Calu3 (cell line): ENCODE data around the gene WARS2. TPM values are rescaled to one million over a fixed set of nuclear protein-coding genes. Genes with fewer than 3 reads are reported as not detected.

Experiments
- BruUV-seq: library from RNA; stranded (reverse); fragments of 400-500 nt; replicated peaks from 2 replicates; lab custom pipeline; 2021; lab: Mats Ljungman, UMichigan
- CTCF ChIA-PET: fragments of 300-600 bp; sonication (Branson Sonifier 250); formaldehyde crosslinking; loops from one replicate; lab custom pipeline; 2022; ENCODE audit warnings: antibody characterized with exemption; lab: Charles Lee
- DNase-seq: peaks from one replicate; pipeline ENCODE4 v3.0.0; 2022
- H3K27ac Mint-ChIP-seq: one replicate; pipeline ENCODE4 v1.8.0; 2022; ENCODE audit warnings: mixed read lengths; ENCODE audit not compliant: unreplicated experiment
- H3K27me3 Mint-ChIP-seq: one replicate; pipeline ENCODE4 v1.8.0; 2022; ENCODE audit warnings: mixed read lengths; ENCODE audit not compliant: unreplicated experiment
- H3K36me3 Mint-ChIP-seq: one replicate; pipeline ENCODE4 v1.8.0; 2022; ENCODE audit warnings: mild to moderate bottlenecking, moderate library complexity, mixed read lengths; ENCODE audit not compliant: insufficient read depth, unreplicated experiment
- H3K4me1 Mint-ChIP-seq: one replicate; pipeline ENCODE4 v1.8.0; 2022; ENCODE audit warnings: mild to moderate bottlenecking, low read depth, mixed read lengths; ENCODE audit not compliant: unreplicated experiment
- H3K4me3 Mint-ChIP-seq: one replicate; pipeline ENCODE4 v1.8.0; 2022; ENCODE audit warnings: mild to moderate bottlenecking, low read depth, moderate library complexity, mixed read lengths; ENCODE audit not compliant: unreplicated experiment
- H3K9me3 Mint-ChIP-seq: one replicate; pipeline ENCODE4 v1.8.0; 2022; ENCODE audit warnings: low read depth, mixed read lengths; ENCODE audit not compliant: unreplicated experiment
- CTCF ChIP-seq: fragments of 200-600 bp; IDR thresholded peaks from one replicate; pipeline ENCODE4 v1.8.0; 2022; ENCODE audit warnings: antibody characterized with exemption; ENCODE audit not compliant: unreplicated experiment
- intact Hi-C: fragments of 100-400 bp; cut with micrococcal nuclease; formaldehyde crosslinking; loops from one replicate; pipeline ENCODE4 v1.10.0; 2022; ENCODE audit not compliant: unreplicated experiment
- total RNA-seq: library from RNA; stranded (reverse); gene quantifications from 2 replicates; pipeline ENCODE4 v1.2.3, GENCODE V29; 2022

Gene WARS2
- total RNA-seq, 1 experiment from 2014 or later = 7.8 TPM

DNA sequence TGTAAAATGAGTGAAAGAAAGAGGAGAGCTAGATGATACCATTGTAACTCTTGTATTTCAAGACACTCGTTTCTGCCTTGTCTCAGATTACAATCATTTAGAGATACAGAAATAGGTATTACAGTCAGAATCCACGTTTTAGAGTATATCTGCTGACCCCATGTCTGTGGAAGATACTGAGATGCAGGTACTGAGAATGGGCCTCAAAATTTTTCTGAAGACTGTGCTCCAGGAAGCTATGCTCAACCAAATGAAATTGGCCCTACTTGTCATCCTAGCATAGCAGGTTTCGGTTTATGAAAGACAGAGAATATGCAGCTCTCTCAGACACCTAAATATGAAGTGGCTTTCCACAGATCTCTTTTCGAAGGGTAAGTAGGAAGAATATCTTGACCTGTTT is 6.0 kb upstream of the WARS2 start:
- BruUV-seq = no TSS peak
- Mint-ChIP-seq H3K4me3 (no peak overlapping the region), H3K9me3 (no peaks in the 10 kb centered on the region), H3K4me1 (peaks cover 8% of the 10 kb centered on the region), H3K27me3 (no peaks in the 10 kb centered on the region), H3K27ac (no peak overlapping the region), H3K36me3 (no peaks in the 10 kb centered on the region)
- DNase-seq = no peak
- CTCF ChIA-PET = no interaction called here
- no peak for TF ChIP-seq CTCF
- intact Hi-C loops = no loop called here

- no peak overlapping the region for H3K27ac Mint-ChIP-seq
- H3K4me3 Mint-ChIP-seq = no peak overlapping the region
- no peaks in the 10 kb centered on the region for H3K36me3 Mint-ChIP-seq
- DNase-seq = no peak
- H3K27me3 Mint-ChIP-seq = no peaks in the 10 kb centered on the region
- CTCF ChIA-PET = no interaction called here
- H3K9me3 Mint-ChIP-seq = no peaks in the 10 kb centered on the region
- peaks cover 10% of the 10 kb centered on the region for H3K4me1 Mint-ChIP-seq
- intact Hi-C loops = loop anchor here (5.0 kb wide), 1 partner anchor 132 kb away; no protein-coding TSS in a partner anchor
- no TSS peak for BruUV-seq
- TF ChIP-seq CTCF = no peak
Measured at GRCh38 chr1:119144813-119145212, 4.4 kb upstream of the WARS2 start.

GRCh38 chr1:119143706-119144105 is 3.3 kb upstream of the WARS2 start:
- no peaks in the 10 kb centered on the region for H3K36me3 Mint-ChIP-seq
- no peak for DNase-seq
- H3K4me3 Mint-ChIP-seq = no peak overlapping the region
- peaks cover 10% of the 10 kb centered on the region for H3K4me1 Mint-ChIP-seq
- no peaks in the 10 kb centered on the region for H3K9me3 Mint-ChIP-seq
- TF ChIP-seq CTCF = no peak
- CTCF ChIA-PET = no interaction called here
- intact Hi-C loops = loop anchor here (5.0 kb wide), 1 partner anchor 134 kb away; no protein-coding TSS in a partner anchor
- no TSS peak for BruUV-seq
- H3K27ac Mint-ChIP-seq = no peak overlapping the region
- no peaks in the 10 kb centered on the region for H3K27me3 Mint-ChIP-seq

DNA sequence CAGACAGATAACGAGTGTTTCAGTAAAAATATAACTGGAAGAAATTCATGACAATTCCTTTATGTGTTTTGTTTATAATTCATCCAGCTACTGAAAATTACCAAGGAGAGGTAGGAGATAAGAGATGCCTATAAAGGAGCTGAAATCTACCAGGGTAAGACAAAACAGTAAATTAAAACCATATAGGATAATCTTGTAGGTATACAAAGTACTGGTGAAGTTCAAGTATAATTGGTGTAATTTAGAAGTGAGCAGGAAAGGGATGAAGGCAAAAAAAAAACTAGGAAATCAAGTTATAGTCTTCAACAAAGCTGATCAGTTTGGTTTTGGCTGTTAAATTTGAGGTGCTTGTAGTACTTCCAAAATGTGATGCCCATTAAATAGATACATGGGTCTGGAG is 1.2 kb upstream of the WARS2 start:
- no peaks in the 10 kb centered on the region for H3K36me3 Mint-ChIP-seq
- BruUV-seq = no TSS peak
- no peaks in the 10 kb centered on the region for H3K27me3 Mint-ChIP-seq
- intact Hi-C loops = loop anchor here (5.0 kb wide), 1 partner anchor 136 kb away; no protein-coding TSS in a partner anchor
- no peak overlapping the region for H3K27ac Mint-ChIP-seq
- H3K9me3 Mint-ChIP-seq = no peaks in the 10 kb centered on the region
- no peak for DNase-seq
- CTCF ChIA-PET = no interaction called here
- TF ChIP-seq CTCF = no peak
- no peak overlapping the region for H3K4me3 Mint-ChIP-seq
- H3K4me1 Mint-ChIP-seq = peaks cover 10% of the 10 kb centered on the region
